ENCODE results near the gene AJM1.
"Not testable (repeated sequence)": the region's sequence is repeated elsewhere in the genome, so short reads cannot be mapped to it uniquely, and the experiment has no call there.

Gene AJM1

GRCh38 chr9:136856541-136857141 is 14.4 kb downstream of the AJM1 start:
- no peak for DNase-seq

- no peak for DNase-seq
Measured at GRCh38 chr9:136857166-136857565, 14.9 kb downstream of the AJM1 start.

GRCh38 chr9:136857581-136858412 is 15.5 kb downstream of the AJM1 start:
- no peak for DNase-seq

DNA sequence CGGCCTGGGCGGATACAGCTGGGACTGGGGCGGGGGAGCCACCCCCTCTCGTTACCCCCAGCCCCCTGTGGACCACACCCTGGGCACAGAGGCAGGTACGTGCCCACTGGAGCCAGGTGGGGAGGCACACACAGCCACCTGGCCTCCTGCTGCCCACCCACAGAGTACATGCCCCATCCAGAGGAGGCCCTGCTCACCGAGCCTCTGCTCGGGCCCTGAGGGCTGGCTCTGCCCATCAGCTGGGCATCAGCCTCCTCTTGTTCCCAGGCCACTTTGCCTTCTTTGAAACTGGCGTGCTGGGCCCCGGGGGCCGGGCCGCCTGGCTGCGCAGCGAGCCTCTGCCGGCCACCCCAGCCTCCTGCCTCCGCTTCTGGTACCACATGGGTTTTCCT is 16.2 kb downstream of the AJM1 start:
- DNase-seq, result no peak

DNA sequence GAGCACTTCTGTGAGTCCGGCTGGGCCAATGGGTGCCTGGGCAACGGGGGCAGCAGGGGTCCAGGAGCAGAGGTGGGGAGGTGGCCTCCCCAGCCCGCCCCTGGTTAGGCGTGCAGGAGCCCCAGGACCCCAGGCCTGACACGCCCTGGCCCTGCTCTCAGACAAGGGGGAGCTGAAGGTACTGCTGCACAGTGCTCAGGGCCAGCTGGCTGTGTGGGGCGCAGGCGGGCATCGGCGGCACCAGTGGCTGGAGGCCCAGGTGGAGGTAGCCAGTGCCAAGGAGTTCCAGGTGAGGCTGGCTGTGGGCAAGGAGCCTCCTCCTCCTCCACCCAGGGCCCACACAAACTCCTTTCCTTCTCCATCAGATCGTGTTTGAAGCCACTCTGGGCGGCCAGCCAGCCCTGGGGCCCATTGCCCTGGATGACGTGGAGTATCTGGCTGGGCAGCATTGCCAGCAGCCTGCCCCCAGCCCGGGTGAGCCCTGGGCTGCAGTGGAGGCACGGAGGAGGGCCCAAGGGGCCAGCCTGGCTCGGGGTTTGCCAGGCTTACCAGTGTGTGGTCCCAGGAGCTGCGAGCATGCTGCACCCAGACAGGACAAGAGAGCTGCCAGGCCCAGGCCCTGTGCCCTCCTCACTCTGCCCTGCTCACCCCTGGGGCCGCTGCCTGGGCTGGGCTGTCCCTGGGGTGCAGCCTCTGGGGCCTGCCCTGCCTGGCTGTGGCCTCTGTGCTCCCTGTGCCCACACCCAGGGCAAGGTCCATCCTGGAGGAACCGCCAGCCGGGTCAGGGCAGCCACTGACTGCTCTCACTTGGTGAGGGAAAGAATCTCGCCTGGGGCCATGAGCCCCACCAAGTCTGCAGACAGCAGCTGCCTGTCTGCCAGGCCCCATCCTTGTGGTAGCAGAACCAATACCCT is 16.8 kb downstream of the AJM1 start:
- DNase-seq, result no peak

DNA sequence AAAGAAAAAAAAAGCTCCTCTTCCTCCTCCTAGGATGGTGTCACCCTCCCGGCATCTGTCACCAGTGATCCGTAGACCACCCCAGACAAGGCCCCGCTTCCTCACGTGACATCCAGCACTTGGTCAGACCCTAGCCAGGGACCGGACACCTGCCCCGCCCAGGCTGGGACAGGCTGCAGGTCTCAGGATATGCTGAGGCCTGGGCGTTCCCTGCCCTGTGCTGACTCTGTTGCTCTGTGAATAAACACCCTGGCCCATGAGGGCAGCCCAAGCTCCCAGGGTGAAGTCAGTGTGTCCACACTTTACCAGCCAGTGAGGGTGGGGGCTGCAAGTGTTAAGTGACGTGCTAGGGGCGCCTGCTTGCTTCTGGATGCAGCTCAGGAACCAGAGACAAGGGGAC is 18.3 kb downstream of the AJM1 start:
- DNase-seq, result no peak

DNA sequence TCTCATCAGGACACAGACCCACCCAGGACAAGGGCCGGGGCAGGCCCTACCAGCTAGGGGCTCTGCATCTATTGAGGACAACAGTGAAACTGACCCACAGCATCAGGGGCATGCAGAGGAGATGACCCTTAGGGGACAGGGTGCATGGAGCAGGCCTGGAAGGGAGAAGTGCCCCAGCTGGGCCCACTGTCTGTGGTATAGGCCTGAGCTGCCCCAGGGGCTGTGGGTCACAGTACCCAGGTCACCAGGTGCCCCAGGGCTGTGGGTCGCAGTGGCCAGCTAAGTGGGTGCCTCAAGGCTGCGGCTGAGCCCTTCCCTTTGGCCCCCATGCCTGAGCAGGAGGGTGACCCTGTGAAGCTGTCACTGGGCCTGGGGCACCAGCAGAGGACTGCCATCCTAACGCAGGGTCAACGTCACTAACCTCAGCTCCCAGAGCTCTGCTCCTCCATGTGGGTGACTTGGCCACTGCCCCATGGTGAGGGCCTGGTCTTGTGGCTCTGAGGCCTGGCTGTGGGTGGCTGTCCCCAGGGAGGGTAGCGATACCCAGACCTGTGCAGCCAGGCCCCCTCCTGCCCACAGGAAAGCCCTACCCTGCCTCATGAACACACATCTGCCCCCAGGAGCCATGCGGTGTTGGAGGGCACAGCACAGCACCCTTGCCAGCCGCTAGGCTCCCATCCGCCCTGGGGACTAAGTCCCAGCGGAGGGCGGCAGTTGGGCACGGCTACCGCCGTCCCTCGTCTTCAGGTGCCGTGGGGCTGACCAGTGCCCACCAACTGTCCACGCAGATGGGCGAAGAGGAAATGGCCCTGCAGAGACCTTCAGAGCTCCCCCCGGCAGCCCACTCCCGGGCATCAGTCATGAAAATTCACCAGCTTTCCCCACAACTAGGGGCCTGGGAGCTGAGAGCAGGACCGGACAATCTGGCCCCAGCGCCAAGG is 18.9 kb downstream of the AJM1 start:
- DNase-seq, result no peak

DNA sequence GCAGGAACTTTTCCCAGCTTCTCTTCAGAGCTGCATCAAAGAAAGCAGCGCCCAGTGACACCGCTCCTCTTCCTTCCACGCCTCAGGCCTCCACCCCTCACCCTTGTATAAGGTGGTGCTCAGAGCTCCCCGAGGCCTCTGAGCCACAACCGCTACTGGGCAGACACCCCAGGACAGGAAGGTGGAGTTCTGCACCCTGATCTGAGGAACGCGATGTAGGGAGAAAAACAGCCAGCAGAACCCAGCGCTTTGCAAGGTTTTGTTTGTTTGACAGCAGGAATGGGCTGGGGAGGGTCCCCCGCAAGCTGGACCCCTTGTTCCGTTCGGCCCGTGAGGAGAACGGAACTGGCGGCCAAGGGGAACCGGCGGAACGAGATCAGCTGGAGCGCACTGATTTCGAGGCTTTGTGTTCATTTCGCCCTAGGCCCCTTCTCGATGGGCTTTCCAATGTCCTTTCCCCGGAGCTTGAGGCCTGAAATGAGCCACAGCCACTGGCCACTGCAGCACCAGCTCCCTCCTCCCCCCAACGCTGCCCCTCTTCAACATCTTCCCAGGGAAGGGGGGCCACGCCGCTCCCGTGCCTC is 19.7 kb downstream of the AJM1 start:
- no peak for DNase-seq

DNA sequence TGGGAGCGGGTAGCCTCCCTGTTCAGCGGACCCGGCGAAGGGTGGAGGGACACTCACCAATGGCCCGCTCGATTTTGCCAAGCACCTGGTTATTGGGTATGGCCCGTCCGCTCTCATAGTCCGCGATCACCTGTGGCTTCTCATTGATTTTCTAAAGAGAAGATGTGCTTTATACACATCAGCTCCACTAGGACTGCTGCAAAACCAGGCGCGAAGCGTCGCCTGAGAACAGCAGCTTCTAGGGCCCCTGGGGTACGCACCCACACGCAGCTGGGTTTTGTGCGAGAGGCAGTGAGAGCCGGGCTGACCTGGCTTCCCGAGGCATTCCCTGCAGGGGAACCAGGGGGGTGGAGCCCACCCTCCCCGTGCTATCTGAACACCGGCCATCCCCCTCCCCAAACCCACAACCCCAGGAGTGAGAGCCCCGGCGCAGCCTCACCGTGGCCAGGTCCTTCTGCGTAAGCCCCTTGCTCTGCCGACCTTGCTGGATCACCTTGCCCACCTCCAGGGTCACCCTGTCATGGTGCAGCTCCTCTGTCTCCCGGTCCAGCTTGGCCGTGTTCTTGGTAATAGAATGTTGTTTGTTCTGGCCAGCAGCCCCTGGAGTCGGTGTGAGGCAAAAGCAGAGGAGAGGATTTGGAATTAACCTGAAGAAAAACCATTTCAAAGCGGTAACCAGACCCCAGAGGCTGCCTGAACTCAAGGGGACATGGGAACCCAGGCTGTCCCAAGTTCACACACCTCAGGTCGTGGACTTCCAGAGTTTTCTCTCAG is 20.8 kb downstream of the AJM1 start:
- DNase-seq, result no peak

GRCh38 chr9:136863623-136864273 is 21.5 kb downstream of the AJM1 start:
- no peak for DNase-seq

DNA sequence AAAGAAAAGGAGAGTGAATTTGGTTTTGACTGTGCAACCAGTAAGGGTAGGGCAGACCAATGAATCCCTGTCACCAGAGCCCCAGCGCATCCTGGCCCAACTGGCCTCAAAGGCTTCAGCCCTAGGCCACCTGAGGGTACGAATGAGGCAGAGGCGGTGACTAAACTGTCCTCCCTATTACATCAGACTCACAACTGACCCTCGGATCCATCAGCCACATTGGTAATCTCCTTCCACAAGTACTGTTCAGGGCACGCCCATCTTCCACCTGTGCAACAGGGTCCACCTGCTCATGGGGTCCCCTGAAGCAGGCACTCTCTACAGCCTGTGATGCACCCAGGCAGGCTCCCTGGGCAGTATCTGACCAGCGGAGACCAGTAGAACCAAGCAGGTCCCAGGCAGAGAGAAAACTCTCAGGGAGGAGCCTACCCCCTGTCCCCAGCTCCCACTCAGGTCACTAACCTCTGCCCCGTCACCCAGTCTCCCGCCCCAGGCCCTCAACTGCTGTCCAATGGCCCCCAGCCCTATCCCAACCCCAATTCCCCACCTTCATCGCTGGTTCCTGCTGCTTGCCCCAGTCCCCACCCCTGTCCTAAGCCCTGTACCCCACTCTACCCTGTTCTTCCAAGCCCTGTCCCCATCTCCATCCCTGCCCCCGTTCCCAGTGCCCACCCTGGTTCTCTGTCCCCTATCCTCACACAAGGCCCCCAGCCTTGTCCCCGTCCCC is 22.9 kb downstream of the AJM1 start:
- no peak for DNase-seq

DNA sequence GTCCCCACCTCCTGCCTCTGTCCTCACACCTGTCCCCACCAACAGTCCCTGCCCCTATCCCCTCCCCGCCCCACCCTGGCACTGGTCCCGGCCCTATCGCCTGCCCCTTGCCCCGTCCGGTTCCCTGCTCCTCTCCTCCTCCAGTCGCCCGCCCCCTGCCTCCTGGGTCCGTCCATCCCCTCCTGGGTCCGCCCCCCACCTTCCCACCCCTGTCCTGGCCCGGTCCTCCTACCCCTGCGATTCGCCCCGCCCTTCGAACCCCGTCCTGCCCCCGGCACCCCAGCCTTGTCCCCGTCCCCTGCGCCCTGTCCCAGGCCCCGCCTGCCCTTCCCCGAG is 23.5 kb downstream of the AJM1 start:
- DNase-seq, result no peak

- DNase-seq, result not testable (repeated sequence)
Measured at GRCh38 chr9:136866898-136867421, 24.7 kb downstream of the AJM1 start.

GRCh38 chr9:136867480-136867879 is 25.2 kb downstream of the AJM1 start:
- DNase-seq, result no peak

GRCh38 chr9:136867917-136868316 is 25.6 kb downstream of the AJM1 start:
- no peak for DNase-seq

DNA sequence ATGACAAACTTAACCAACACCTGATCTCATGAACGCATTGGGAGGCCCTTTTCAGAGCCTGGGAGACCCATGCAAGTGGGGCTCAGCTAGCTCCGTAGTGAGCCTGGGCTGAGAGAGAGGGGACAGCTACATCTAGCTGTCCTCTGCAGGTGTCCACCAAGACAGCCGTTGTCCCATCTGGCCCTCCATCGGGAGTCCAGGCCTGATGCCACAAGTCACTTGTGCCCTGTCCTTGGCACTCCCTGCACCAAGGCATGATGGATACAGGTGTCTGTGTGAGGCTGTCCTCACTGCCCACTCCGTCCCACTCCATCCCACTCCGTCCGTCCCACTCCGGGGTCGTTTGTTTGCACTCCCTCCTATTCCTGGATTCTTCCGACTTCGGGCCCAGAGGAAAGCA is 26.4 kb downstream of the AJM1 start:
- no peak for DNase-seq

- DNase-seq, result not testable (repeated sequence)
Measured at GRCh38 chr9:136869611-136870010, 27.3 kb downstream of the AJM1 start.

DNA sequence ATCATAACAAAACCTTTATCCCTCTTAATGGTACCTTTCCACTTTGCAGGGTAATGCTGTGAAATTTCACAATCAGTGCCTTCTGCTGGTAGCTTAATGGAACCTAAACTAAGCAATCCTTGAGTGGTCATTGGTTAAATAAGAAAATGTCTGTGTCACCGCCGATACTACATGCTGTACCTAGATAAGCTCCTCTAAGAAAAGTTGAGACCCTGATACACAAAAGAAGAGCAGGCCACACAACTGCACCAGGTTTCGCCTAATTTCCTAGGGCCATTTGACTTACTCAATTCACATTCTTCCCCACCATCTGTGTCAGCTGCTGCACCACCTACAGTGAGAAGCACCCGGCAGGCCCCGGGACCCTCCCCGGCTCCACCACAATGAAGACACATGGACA is 32.9 kb downstream of the AJM1 start:
- peak; percentile 35 for DNase-seq

- no peak for DNase-seq
Measured at GRCh38 chr9:136876476-136876875, 34.2 kb downstream of the AJM1 start.

DNA sequence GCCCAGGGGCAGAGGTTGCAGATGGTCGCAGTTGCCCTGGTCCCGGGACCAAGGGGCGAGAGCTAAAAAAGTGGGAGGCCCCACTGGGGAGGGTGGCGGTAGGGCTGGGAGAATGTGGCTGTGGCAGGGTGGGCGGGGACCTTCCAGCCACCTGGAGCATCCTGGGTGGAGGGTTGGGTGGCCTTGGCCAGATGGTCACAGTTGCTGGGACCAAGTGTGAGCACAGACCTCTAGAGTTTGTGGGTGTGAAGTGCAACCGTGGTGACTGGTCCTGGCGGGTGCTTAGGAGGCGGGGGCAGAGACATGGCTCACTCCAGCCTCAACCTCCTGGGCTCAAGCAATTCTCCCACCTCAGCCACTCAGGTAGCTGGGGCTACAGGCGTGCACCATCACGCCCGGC is 38.4 kb downstream of the AJM1 start:
- no peak for DNase-seq
